GM18951 (cell line): ENCODE measurements around the gene PRR7.

Source experiments
- POLR2A ChIP-seq: IDR thresholded peaks from 4 replicates; pipeline ENCODE4 v1.6.1; 2011; ENCODE audit warnings: mild to moderate bottlenecking; ENCODE audit not compliant: insufficient read length, insufficient read depth; ENCODE audit errors: extremely low read depth
- in situ Hi-C: fragments of 300-500 bp; cut with MboI; formaldehyde crosslinking; loops from one replicate; pipeline ENCODE4 v1.12.0; 2022; ENCODE audit warnings: low sequenced_read_pairs, mixed read lengths, inconsistent platforms; ENCODE audit not compliant: unreplicated experiment

Gene PRR7

GRCh38 chr5:177455661-177456590 lies 9.3 kb downstream of the PRR7 start:
- peak; percentile 42 for TF ChIP-seq POLR2A
- in situ Hi-C loops = no loop called here

- TF ChIP-seq POLR2A = no peak
- in situ Hi-C loops = no loop called here
These were observed 10.0 kb downstream of the PRR7 start for GRCh38 chr5:177456591-177456964.

- in situ Hi-C loops = no loop called here
- TF ChIP-seq POLR2A = no peak
These were observed 10.6 kb downstream of the PRR7 start for GRCh38 chr5:177456976-177457851.

- no peak for TF ChIP-seq POLR2A
These were observed 11.5 kb downstream of the PRR7 start for GRCh38 chr5:177457852-177458681.

GRCh38 chr5:177458912-177459350 lies 12.3 kb downstream of the PRR7 start:
- TF ChIP-seq POLR2A = no peak
- in situ Hi-C loops = no loop called here

More at GRCh38 chr5:177457852-177458681, 11.5 kb downstream of the PRR7 start:
- in situ Hi-C loops = no loop called here

- in situ Hi-C loops = no loop called here
- TF ChIP-seq POLR2A = no peak
These were observed 12.7 kb downstream of the PRR7 start for GRCh38 chr5:177459357-177459756.

GRCh38 chr5:177459819-177460628 lies 13.4 kb downstream of the PRR7 start:
- TF ChIP-seq POLR2A = no peak
- in situ Hi-C loops = no loop called here

- in situ Hi-C loops = no loop called here
- no peak for TF ChIP-seq POLR2A
These were observed 15.5 kb downstream of the PRR7 start for GRCh38 chr5:177462021-177462670.

GRCh38 chr5:177465044-177465443 lies 18.4 kb downstream of the PRR7 start:
- no peak for TF ChIP-seq POLR2A
- in situ Hi-C loops = no loop called here

GRCh38 chr5:177466861-177467260 lies 20.2 kb downstream of the PRR7 start:
- in situ Hi-C loops = no loop called here
- no peak for TF ChIP-seq POLR2A

- in situ Hi-C loops = no loop called here
- TF ChIP-seq POLR2A = no peak
These were observed 20.8 kb downstream of the PRR7 start for GRCh38 chr5:177467436-177467835.
